Measurements from ENCODE around the gene CCSER2. TPM values are rescaled to one million over a fixed set of nuclear protein-coding genes. Genes with fewer than 3 reads are reported as not detected.
"Not testable (repeated sequence)": the region's sequence is repeated elsewhere in the genome, so short reads cannot be mapped to it uniquely, and the experiment has no call there.

CCSER2 gene
- total RNA-seq, 1 donor from 2014 or later, result 22.4 TPM

GRCh38 chr10:84524435-84524834 lies 196.0 kb downstream of the CCSER2 start:
- TF ChIP-seq CTCF (IDR thresholded peaks at IDR 0.05; ENCODE audit: insufficient read depth, low read length, severe bottlenecking), result no peak

GRCh38 chr10:84525120-84525806 lies 196.9 kb downstream of the CCSER2 start:
- DNase-seq (ENCODE audit: low read depth) (peak; percentile 63), FAIRE-seq (no peak)
- Histone ChIP-seq H3K4me3 (ENCODE audit: low read depth, low read length) (no peak overlapping the region), H3K36me3 (ENCODE audit: control insufficient read depth, insufficient read depth, low read length) (no peaks in the 10 kb centered on the region), H3K27me3 (ENCODE audit: control insufficient read depth, insufficient read depth, low read length) (no peaks in the 10 kb centered on the region)
- TF ChIP-seq CTCF (IDR thresholded peaks at IDR 0.05; ENCODE audit: insufficient read depth, low read length, severe bottlenecking), result no peak

More at GRCh38 chr10:84524435-84524834, 196.0 kb downstream of the CCSER2 start:
- FAIRE-seq, result no peak
- H3K27me3 ChIP-seq (ENCODE audit: control insufficient read depth, insufficient read depth, low read length), result no peaks in the 10 kb centered on the region
- H3K4me3 ChIP-seq (ENCODE audit: low read depth, low read length), result no peak overlapping the region
- H3K36me3 ChIP-seq (ENCODE audit: control insufficient read depth, insufficient read depth, low read length), result no peaks in the 10 kb centered on the region
- no peak for DNase-seq (ENCODE audit: low read depth)

- DNase-seq (ENCODE audit: low read depth); FAIRE-seq: not testable (repeated sequence)
Measured at GRCh38 chr10:84525807-84526182, 197.4 kb downstream of the CCSER2 start.

DNA sequence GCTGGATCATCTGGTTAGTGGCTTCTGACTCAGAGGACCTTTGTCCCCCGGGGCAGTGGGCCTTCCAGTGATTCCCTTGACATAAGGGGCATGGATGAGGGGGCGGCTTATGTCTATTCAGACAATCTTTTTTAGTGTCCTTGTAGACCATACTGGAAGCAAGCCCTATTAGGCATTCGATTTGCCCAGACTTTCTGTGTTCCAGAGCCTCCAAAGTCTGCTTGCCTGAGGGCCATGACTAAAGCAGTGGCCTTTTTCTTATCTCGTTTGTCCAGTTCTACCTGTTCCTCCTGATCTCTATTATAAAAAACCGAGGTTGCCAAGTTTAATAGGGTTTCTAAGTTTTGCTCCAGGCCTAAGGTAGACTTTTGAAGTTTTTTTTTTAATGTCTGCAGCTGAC lies 199.0 kb downstream of the CCSER2 start:
- not testable (repeated sequence) for FAIRE-seq; H3K36me3 ChIP-seq (ENCODE audit: control insufficient read depth, insufficient read depth, low read length); H3K27me3 ChIP-seq (ENCODE audit: control insufficient read depth, insufficient read depth, low read length); H3K4me3 ChIP-seq (ENCODE audit: low read depth, low read length)
- DNase-seq (ENCODE audit: low read depth), result peak; percentile 86

More at GRCh38 chr10:84525807-84526182, 197.4 kb downstream of the CCSER2 start:
- H3K36me3 ChIP-seq (ENCODE audit: control insufficient read depth, insufficient read depth, low read length); H3K4me3 ChIP-seq (ENCODE audit: low read depth, low read length); H3K27me3 ChIP-seq (ENCODE audit: control insufficient read depth, insufficient read depth, low read length): not testable (repeated sequence)

DNA sequence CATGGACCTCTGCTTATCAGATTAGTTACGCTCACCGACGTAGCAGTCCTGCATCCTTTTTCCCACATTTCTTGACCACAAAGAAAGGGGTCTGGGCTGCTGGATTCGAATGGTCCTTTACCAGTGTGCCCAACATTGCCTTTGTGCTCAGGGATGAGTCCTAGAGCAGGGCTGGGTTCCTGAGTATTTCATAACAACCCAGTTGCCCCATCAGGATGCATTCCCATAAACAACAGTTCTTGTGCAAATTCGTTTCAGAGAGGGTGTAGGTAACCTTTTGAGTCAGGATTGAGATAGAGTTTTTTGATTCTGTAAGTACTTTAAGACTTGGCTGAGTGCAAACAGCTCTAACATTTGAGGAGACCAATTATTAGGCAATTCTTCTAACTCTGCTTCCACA lies 200.1 kb downstream of the CCSER2 start:
- not testable (repeated sequence) for FAIRE-seq; H3K36me3 ChIP-seq (ENCODE audit: control insufficient read depth, insufficient read depth, low read length); H3K27me3 ChIP-seq (ENCODE audit: control insufficient read depth, insufficient read depth, low read length); H3K4me3 ChIP-seq (ENCODE audit: low read depth, low read length)
- DNase-seq (ENCODE audit: low read depth), result peak; percentile 40

- Histone ChIP-seq H3K36me3 (ENCODE audit: control insufficient read depth, insufficient read depth, low read length) (no peaks in the 10 kb centered on the region), H3K4me3 (ENCODE audit: low read depth, low read length) (no peak overlapping the region), H3K27me3 (ENCODE audit: control insufficient read depth, insufficient read depth, low read length) (no peaks in the 10 kb centered on the region)
- DNase-seq (ENCODE audit: low read depth) (no peak), FAIRE-seq (no peak)
- TF ChIP-seq CTCF (IDR thresholded peaks at IDR 0.05; ENCODE audit: insufficient read depth, low read length, severe bottlenecking), result no peak
Measured at GRCh38 chr10:84530724-84531325, 202.4 kb downstream of the CCSER2 start.

DNA sequence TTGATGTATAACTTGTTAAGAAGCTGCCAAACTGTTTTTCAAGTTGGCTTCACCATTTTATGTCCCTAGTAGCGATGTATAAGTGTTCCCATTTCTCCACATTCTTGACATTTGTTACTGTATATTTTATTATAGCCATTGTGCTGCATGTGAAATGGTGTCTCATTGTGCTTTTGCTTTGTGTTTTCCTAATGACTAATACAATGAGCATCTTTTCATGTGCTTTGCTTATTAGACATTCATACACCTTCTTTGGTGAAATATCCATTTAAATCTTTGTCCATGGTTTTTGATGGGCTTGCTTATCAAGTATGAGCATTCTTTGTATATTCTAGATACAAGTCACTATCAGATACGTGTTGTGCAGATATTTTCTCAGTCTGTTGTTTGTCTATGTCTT lies 203.0 kb downstream of the CCSER2 start:
- Histone ChIP-seq H3K4me3 (ENCODE audit: low read depth, low read length) (no peak overlapping the region), H3K27me3 (ENCODE audit: control insufficient read depth, insufficient read depth, low read length) (no peaks in the 10 kb centered on the region), H3K36me3 (ENCODE audit: control insufficient read depth, insufficient read depth, low read length) (no peaks in the 10 kb centered on the region)
- no peak for TF ChIP-seq CTCF (IDR thresholded peaks at IDR 0.05; ENCODE audit: insufficient read depth, low read length, severe bottlenecking)
- FAIRE-seq (no peak), DNase-seq (ENCODE audit: low read depth) (peak; percentile 66)
